HG03565 (cell line): ENCODE results near the gene ATP6V1G1.

Experiments used
- ATAC-seq: cut with Tn5 transposase; IDR thresholded peaks from one replicate; pipeline ENCODE4 v1.9.1; 2021; ENCODE audit warnings: mild to moderate bottlenecking, moderate library complexity; ENCODE audit not compliant: unreplicated experiment

ATP6V1G1 gene

GRCh38 chr9:114611516-114612271 is 24.1 kb downstream of the ATP6V1G1 start:
- ATAC-seq, result peak; percentile 19

DNA sequence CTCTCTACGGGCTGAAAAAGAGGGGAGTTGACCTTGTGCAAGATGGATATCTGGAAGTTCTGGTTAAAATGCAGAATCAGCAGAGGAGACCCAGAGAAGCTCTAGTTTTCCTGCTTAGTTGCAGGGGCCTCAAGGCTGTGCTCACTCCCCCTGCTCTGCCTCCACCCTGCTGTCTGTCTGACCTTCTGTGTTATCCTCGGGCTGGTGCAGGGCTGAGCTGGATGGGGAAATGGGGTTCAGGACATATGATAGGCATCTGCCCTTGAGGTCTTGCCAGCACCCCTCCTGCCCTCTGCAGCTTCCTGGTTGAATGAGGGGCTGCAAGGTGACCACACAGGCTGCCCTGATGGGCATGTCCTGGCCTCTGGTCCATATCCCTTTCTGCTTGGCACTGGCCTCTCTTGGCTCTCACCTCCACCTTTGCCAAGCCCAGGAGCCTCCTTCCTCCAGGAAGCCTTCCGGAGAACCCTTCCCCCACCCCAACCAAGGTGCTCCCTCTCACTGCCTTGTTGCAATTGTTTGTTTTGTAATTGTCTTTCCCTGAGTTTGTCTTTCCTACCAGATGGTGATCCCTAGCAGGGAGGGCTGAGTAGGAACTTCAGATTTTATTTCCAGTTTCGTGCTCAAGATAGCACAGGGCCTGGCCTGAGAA is 24.8 kb downstream of the ATP6V1G1 start:
- no peak for ATAC-seq

GRCh38 chr9:114613087-114613486 is 25.5 kb downstream of the ATP6V1G1 start:
- ATAC-seq, result no peak

DNA sequence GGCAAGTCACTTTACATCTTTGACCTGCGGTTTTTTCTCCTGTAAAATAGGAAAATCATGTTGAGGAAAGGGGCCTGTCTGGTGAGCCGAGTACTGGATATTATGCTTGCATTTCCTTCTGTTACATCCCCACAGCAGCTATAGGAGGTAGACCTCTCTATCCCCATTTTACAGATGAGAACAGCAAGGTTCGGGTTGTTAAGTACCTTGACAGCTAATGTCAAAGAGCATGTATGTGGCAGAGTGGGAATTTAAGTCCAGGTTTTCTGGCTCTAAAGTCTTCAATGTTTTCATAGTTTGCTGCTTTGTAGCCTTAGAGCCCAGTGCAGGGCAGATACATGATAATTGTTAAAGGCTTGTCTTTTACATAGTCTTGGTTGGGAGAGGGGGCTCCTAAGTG is 26.4 kb downstream of the ATP6V1G1 start:
- ATAC-seq, result no peak

DNA sequence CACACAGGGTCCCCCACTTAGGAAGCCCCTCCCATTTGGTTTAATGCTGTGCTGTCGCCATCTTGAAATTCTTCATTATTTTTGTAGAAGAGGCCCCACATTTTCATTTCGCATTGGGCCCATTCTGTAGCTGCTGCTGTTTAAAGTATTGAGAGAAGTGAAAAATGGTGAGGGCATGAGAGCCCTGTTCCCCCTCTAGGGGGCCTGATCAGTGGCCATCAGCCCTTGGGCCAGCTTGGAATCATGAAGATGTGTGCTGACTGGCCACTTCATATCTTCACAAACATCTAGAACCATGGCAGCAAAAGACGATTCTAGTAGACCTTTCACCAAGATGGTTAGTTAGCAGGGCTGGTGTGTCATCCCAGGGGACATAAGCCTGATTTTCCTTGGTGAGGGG is 26.8 kb downstream of the ATP6V1G1 start:
- no peak for ATAC-seq

- ATAC-seq, result peak; percentile 62
Observed at GRCh38 chr9:114616684-114617520, 29.3 kb downstream of the ATP6V1G1 start.

DNA sequence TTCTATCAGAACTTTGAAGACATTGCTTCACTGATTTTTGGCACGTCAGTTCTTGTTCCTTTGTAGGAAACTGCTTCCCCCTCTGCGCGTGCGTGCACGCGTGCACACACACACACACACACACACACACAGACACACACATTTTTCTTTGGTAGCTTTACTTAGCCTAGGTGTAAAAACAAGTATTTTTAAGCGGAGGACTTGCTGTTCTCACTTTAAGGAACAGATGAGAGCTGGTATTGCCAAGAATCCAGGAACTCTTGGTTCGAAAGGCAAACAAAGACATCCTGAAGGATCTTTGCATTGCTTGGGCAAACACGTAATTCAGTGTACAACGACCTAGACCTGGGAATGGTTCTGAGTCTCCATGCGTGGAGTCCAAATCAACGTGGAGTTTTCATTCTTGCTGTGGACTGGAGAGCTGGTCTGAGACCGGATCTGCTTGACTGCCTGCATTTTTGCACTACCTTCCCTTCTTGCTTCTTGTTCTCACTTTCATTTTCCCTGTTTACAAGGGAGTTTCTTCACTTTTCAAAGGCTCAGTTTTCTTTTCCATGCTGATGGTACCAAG is 31.7 kb downstream of the ATP6V1G1 start:
- ATAC-seq, result peak; percentile 42

DNA sequence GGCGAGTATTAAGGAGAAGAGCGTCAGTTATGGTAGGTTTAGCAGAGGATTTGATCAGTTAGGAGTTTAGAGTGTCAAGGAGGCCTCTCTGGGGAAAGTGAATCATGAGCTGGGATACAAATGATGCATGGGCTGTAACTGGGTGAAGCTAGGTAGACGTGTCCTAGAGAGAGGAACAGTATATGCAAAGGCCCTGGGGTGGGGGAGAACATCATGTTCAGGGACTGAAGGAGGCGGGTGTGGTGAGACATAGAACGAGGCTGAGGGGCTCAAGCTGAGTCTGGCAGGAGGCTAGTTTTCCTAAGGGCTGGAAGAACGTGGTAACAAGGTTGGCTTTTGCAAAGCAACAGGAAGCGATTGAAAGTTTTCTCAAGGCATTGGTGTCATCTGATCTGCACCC is 34.0 kb downstream of the ATP6V1G1 start:
- no peak for ATAC-seq

- no peak for ATAC-seq
Observed at GRCh38 chr9:114621975-114622609, 34.5 kb downstream of the ATP6V1G1 start.

GRCh38 chr9:114624677-114625076 is 37.1 kb downstream of the ATP6V1G1 start:
- no peak for ATAC-seq

- ATAC-seq, result no peak
Observed at GRCh38 chr9:114626415-114627020, 38.9 kb downstream of the ATP6V1G1 start.

- ATAC-seq, result no peak
Observed at GRCh38 chr9:114627553-114627952, 40.0 kb downstream of the ATP6V1G1 start.

DNA sequence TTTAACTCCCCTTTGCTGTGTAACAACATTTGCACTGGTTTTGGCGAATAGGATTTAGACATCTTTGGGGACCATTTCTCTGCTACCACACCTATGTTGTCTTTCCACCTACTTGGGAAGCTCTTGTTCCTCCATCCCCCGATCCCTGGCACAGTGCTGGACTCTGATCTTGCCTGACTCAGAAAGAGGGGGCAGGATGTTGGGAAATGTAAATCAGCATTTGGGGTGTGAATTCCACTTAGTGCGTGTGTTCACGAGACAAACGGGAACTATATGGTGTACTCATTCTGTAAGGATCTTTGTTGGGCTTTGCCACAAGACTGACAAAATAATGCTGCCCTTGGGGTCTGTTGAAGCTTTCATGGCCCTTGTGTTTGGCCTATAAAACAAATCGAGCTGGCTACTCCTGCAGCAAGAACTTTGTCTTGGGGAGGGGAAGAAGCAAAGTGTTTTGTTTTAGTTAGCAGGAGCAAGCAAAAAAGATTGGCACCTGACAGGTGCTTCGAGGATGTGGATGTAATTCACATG is 42.1 kb downstream of the ATP6V1G1 start:
- ATAC-seq, result no peak

DNA sequence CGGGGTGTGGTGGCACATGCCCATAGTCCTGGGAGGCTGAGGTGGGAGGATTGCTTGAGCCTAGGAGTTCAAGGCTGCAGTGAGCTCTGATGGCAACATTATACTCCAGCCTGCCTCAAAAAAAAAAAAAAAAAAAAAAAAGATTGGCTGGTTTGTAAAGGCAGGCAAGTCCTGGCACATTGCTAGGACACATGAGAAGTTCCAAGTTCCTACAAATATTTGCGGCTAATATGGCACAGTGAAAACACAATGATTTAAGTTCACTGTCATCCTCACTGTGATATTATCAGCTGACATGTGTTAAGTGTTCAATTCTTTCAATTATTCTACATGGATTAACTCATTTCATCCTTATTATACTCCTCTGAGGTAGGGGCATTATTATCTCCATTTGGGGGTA is 43.6 kb downstream of the ATP6V1G1 start:
- ATAC-seq, result no peak

DNA sequence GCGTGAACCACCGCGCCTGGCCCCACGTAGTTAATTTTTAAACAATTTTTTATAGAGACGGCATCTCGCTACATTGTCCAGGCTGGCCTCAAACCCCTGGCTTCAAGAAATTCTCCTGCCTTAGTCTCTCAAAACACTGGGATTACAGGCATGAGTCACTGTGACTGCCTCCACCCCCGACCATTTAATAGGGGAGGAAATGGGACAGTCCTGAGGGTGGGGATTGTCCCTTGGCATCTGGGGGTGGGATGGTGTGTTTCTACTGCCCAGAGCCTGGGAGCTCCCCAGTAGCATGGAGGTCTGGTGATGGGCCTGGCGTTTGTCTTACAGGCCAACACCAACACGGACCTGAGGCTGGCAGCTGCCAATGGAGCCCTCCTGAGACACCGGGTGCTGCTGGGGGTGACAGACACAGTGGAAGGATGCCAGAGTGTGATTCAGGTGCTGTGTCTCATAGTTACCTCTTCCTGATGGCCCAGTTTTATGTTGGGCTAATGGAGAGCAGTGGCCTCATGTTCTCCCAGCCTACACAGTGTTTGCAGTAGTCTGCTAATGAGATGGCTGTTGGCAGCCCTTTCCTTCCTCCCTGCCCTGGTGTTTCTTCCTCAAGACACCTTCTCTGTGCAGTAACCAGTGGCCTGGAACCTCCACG is 46.0 kb downstream of the ATP6V1G1 start:
- ATAC-seq, result no peak

DNA sequence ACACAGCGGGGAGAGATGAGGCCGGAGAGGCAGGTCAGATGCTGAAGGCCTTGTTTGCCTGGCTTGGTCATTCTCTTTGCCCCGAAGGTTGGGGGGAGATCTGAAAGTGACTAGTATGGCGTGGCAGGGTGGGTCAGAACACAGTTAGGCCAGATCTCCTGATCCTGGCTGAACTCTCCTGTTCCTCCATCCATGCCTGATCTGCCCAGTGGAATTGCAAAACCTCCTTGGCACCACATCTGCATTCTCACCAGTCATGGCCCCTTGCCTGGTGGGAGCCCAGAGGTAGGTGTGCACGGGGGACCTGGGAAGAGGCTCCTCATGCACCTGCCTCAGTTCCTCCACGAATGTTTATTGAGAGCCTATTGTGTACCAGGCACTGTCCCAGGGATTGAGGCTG is 46.8 kb downstream of the ATP6V1G1 start:
- no peak for ATAC-seq

- ATAC-seq, result no peak
Observed at GRCh38 chr9:114638404-114638803, 50.8 kb downstream of the ATP6V1G1 start.

- ATAC-seq, result no peak
Observed at GRCh38 chr9:114641967-114642366, 54.4 kb downstream of the ATP6V1G1 start.

DNA sequence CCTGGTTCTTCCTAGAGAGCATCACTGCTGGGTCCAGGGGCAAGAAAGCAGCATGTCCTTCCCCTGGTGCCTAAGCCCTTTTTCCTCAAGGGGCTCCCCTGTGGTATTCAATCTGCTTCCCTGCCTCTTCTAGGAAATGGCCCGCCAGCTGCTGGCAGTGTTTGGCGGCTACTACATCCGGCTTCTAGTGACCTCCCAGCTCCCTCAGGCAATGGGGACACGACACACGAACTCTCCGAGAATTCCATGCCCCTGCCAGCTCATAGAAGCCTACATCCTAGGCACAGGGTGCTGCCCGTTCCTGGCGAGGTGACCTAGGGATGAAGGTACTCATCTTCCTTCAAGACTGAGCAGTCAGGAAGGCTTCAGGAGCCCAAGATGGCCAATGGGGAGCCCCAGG is 55.4 kb downstream of the ATP6V1G1 start:
- ATAC-seq, result no peak

DNA sequence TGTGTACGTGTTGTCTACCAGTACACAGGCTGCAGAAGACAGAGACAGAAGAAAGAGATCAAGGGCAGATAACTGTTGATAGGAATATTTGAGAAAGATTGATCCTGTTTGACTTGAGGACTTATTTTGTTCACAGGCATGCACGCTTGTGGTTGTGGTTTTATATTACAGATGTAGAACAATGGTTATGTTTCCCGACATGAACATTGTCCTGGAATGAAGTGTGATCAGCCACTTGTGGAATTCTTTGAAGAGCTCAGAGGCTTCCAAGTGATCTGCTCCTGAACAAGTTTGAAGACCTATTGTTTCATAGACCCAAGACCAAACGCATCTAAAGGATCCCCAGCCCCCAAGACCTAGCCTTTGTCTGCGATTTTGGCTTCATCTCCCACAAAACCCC is 56.3 kb downstream of the ATP6V1G1 start:
- ATAC-seq, result no peak
